Choroid plexus epithelial cell (primary cell): Measurements from ENCODE around the gene SLC22A3.

ENCODE experiments used
- DNase-seq: peaks from one replicate; pipeline ENCODE4 v3.0.0-alpha.2; 2010; ENCODE audit warnings: low read depth
- H3K4me3 ChIP-seq: 2 replicates; pipeline ENCODE4 v1.5.1; 2011; ENCODE audit warnings: low read depth, mild to moderate bottlenecking, control low read depth, low read length, moderate library complexity
- TF ChIP-seq, protein P1 (sequence below): conservative IDR thresholded peaks from 2 replicates; pipeline ENCODE4 v1.5.1; 2011; ENCODE audit warnings: low read depth, mild to moderate bottlenecking, control low read depth, inconsistent platforms, low read length, moderate library complexity

The SLC22A3 gene

DNA sequence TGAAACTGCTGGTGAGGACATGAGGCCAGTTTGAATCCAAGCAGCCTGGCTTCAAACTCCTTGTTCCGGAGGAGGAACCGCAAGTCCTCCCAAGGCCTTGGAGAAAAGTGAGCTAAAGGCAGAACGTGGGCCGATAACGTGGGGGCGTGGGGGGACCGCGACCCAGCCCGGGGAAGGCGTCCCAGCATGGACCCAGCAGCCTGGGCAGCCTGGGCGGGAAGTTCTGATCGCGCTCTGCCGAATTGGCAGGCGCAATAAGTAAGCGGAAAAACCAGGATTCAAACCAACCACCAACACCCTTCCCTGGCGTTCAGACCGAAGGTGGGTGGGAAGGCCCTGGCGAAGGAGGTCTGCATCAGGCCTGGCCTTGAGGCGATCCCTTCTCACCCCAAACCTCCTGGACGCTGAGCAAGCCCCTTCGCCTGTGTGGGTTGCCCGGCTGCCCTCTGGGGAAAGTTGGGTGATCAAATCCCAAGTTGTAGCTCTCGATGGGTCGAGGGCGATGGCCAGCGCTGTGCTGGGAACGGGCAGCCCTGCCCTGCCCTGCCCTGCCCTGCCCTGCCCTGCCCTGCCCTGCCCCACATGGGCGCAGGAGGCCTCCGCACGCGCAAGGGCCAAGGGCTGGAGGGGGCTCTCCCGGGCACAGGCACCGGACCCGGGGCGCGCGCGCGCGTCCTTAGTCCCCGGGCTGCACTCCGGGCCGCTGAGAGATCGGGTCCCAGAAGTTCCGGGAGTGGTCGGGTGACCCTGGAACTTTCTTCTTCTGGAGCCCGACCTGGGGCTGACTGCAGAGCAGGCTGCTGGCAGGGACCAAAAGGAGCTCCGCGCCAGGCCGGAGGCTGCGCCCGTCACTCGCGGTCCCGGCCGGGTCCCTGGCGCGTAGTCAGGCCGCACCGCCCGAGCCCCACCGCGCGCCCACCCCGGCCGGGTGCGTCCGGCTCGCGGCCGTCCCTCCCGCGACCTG lies 637 bp upstream of the SLC22A3 start:
- TF ChIP-seq, protein P1, sequence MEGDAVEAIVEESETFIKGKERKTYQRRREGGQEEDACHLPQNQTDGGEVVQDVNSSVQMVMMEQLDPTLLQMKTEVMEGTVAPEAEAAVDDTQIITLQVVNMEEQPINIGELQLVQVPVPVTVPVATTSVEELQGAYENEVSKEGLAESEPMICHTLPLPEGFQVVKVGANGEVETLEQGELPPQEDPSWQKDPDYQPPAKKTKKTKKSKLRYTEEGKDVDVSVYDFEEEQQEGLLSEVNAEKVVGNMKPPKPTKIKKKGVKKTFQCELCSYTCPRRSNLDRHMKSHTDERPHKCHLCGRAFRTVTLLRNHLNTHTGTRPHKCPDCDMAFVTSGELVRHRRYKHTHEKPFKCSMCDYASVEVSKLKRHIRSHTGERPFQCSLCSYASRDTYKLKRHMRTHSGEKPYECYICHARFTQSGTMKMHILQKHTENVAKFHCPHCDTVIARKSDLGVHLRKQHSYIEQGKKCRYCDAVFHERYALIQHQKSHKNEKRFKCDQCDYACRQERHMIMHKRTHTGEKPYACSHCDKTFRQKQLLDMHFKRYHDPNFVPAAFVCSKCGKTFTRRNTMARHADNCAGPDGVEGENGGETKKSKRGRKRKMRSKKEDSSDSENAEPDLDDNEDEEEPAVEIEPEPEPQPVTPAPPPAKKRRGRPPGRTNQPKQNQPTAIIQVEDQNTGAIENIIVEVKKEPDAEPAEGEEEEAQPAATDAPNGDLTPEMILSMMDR, result no peak
- no peak for DNase-seq
- H3K4me3 ChIP-seq, result no peak overlapping the region

DNA sequence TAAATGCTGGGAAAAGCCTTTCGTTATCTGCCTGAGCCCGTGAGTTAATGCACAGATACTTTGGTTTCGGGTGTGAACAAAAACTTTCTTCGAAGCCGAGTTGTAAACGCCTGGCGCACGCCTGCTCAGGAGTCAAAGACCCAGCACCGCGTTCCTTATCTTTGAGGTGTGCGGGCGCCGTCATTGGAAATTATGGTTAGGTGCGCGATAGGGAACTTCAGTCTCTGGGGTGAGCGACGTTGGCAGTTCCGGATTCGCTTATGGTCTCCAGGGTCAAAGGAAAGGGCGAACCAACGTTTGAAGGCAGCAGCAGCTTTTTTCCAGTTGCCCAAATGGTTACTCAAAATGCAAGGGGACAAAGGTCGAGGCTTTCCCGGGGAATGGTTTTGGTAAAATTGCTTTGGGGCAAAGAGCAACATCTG lies 853 bp downstream of the SLC22A3 start:
- H3K4me3 ChIP-seq, result peak overlapping the region; percentile 50
- DNase-seq, result no peak
- TF ChIP-seq, protein P1, result no peak

DNA sequence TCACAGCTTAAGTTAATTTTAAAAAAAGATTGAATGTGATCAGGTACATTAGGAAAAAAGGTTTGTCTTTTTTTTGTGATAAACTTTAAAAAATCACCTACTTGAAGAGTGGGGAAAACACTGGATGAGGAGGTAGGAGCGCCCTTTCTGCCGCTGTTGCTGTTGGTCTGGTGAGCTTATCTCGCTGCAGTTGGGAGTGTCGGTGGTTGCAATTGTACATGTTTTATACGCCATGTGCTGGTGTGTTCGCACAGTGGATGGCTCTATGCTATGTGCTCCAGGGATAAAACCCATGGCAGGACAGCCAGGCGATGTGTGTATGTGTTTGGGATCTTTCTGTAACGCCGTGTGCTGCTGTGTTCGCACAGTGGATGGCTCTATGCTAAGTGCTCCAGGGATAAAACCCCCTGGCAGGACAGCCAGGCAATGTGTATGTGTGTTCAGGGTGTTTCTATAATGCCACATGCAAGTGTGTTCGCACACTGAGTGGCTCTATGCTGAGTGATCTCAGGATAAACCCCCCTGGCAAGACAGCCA lies 1.7 kb downstream of the SLC22A3 start:
- TF ChIP-seq, protein P1, result no peak
- H3K4me3 ChIP-seq, result no peak overlapping the region
- DNase-seq, result no peak

DNA sequence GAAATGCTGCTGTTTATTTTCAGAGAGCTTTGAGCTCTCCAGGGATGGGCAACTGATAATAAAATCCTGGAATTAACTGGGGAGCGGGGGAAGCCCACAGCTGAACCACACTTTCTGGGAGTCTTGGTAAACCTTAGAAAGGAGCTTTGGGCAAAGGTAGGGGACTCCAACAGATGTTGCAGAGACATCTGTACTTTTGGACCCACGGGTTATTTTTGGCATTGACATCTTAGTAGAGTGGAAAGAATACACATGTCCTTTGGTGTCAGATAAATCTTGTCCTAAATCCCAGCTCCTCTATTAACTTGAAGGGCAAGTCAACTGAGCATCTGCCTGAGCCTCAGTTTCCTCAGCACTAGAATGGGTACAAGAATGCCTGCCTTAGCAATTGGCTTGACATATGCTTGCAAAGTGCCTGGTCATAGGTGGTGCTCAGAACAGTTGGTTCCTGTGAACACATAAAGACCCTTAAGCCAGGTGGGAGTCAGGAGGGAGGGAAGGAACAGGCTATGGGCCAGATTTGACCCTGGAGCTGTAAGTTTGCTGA lies 5.8 kb downstream of the SLC22A3 start:
- H3K4me3 ChIP-seq, result no peak overlapping the region
- DNase-seq, result no peak
- TF ChIP-seq, protein P1, result no peak

DNA sequence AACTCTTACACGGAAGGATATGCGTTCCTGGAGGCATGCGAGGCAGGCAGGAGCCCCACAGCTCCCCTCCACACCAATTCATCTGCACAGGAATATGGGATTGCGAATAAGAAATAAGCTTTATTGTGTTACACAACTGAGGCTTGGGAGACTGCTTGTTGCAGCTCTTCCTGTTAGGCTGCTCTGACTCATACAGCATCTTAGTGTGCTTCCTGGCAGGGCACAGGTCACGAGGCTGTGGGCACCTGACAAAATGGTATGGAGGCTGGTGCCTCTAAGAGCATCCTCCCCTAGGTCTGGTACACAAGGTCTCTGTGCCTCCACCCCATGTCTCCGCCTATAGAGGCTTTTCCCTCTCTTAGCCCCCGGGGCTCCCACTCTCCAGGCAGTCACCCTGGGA lies 6.8 kb downstream of the SLC22A3 start:
- H3K4me3 ChIP-seq, result no peak overlapping the region
- DNase-seq, result peak; percentile 67
- TF ChIP-seq, protein P1, result no peak

DNA sequence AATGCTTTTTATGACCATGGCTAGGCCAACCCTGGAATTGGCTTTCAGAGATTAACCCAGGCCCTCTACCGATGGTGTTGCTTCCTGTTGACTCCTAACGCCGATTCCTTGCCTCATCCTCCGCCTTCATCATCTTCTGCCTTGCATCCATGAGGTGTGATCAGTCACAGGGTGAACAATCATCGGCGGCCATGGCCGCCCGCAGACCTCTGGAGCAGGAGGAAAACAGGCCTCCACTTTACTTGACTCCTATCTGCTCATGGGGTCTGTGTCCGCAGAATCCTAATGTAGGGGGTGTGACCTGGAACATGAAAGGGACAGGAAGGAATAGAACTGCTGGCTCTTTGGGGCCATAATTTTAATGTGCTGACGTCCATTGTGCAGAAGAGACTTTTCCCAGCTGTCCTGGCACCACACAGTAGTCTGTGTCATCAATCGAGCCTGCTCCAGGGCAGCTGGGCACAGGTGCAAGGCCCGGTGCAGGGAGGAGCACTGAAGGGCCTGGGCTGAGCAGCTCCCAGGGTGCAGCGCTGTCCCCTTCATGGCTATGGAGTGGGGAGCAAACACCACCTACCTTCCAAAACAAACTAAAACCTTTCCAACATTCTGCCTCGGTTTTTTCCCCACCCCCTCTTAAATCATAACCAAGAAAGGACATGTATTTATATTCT lies 8.0 kb downstream of the SLC22A3 start:
- no peak for DNase-seq
- H3K4me3 ChIP-seq, result no peak overlapping the region
- TF ChIP-seq, protein P1, result no peak
